HL-60/S4 (cell line): ENCODE results near the gene GNAO1.
"Not testable (repeated sequence)": the region's sequence is repeated elsewhere in the genome, so short reads cannot be mapped to it uniquely, and the experiment has no call there.

Source experiments
- in situ Hi-C: fragments of 300-500 bp; cut with MboI; formaldehyde crosslinking; loops from 2 replicates; pipeline ENCODE4 v1.14.3; 2022; ENCODE audit warnings: low sequenced_read_pairs

GNAO1 gene

GRCh38 chr16:56373003-56373402 lies 181.7 kb downstream of the GNAO1 start:
- in situ Hi-C loops = no loop called here

GRCh38 chr16:56375792-56376191 lies 184.5 kb downstream of the GNAO1 start:
- in situ Hi-C loops = not testable (repeated sequence)

GRCh38 chr16:56379044-56379443 lies 187.8 kb downstream of the GNAO1 start:
- in situ Hi-C loops = not testable (repeated sequence)

GRCh38 chr16:56380778-56381485 lies 189.6 kb downstream of the GNAO1 start:
- in situ Hi-C loops = not testable (repeated sequence)

- in situ Hi-C loops = no loop called here
These were observed 191.2 kb downstream of the GNAO1 start for GRCh38 chr16:56382459-56382858.

- in situ Hi-C loops = no loop called here
These were observed 191.6 kb downstream of the GNAO1 start for GRCh38 chr16:56382901-56383355.

GRCh38 chr16:56384074-56384721 lies 192.9 kb downstream of the GNAO1 start:
- in situ Hi-C loops = no loop called here

- in situ Hi-C loops = no loop called here
These were observed 196.1 kb downstream of the GNAO1 start for GRCh38 chr16:56387396-56387795.

GRCh38 chr16:56388209-56388608 lies 196.9 kb downstream of the GNAO1 start:
- in situ Hi-C loops = no loop called here

- in situ Hi-C loops = no loop called here
These were observed 198.3 kb downstream of the GNAO1 start for GRCh38 chr16:56389554-56389953.

- in situ Hi-C loops = not testable (repeated sequence)
These were observed 205.4 kb downstream of the GNAO1 start for GRCh38 chr16:56396724-56397123.

- in situ Hi-C loops = no loop called here
These were observed 207.8 kb downstream of the GNAO1 start for GRCh38 chr16:56399047-56399446.

- in situ Hi-C loops = no loop called here
These were observed 208.2 kb downstream of the GNAO1 start for GRCh38 chr16:56399486-56399885.

GRCh38 chr16:56400458-56400857 lies 209.2 kb downstream of the GNAO1 start:
- in situ Hi-C loops = no loop called here

GRCh38 chr16:56401482-56401881 lies 210.2 kb downstream of the GNAO1 start:
- in situ Hi-C loops = no loop called here

GRCh38 chr16:56405977-56406672 lies 214.8 kb downstream of the GNAO1 start:
- in situ Hi-C loops = no loop called here
